ENCODE results near the gene SAMD3.

DNA sequence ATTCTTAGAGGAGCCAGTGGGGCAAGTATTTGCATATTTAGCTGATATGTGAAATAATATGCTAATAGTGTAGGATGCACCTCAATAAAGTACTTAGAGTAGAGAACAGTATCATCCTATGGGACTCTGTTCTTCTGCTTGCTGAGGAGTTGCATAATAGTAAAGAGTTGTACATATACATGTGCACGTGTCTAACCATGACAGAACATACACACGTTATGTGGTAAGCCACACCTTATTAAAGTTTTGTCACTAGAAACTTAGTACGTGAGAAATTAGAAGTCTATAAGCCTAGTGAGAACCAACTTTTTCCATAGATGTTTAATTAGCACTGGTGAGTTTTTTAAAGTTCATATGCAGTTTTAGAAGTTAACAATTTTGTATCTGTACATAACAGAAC lies 123.6 kb downstream of the SAMD3 start:
- no peak for TF ChIP-seq EZH2phosphoT487 (IDR thresholded peaks at IDR 0.05; ENCODE audit: borderline replicate concordance, low read depth, low read length)
- TF ChIP-seq, protein P1, sequence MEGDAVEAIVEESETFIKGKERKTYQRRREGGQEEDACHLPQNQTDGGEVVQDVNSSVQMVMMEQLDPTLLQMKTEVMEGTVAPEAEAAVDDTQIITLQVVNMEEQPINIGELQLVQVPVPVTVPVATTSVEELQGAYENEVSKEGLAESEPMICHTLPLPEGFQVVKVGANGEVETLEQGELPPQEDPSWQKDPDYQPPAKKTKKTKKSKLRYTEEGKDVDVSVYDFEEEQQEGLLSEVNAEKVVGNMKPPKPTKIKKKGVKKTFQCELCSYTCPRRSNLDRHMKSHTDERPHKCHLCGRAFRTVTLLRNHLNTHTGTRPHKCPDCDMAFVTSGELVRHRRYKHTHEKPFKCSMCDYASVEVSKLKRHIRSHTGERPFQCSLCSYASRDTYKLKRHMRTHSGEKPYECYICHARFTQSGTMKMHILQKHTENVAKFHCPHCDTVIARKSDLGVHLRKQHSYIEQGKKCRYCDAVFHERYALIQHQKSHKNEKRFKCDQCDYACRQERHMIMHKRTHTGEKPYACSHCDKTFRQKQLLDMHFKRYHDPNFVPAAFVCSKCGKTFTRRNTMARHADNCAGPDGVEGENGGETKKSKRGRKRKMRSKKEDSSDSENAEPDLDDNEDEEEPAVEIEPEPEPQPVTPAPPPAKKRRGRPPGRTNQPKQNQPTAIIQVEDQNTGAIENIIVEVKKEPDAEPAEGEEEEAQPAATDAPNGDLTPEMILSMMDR (conservative IDR thresholded peaks at IDR 0.05; ENCODE audit: low read length): no peak

All from OCI-LY7 (cell line).